ENCODE results near the gene SAG.

Gene SAG

GRCh38 chr2:233287871-233288270 is 19.7 kb upstream of the SAG start:
- TF ChIP-seq ZFX (IDR thresholded peaks at IDR 0.05; ENCODE audit: borderline replicate concordance) (no peak), CTCF (IDR thresholded peaks at IDR 0.05) (no peak)
- H3K27ac ChIP-seq: peak overlapping the region; percentile 93

- TF ChIP-seq ZFX (IDR thresholded peaks at IDR 0.05; ENCODE audit: borderline replicate concordance) (no peak), CTCF (IDR thresholded peaks at IDR 0.05) (no peak)
- peak overlapping the region; percentile 93 for H3K27ac ChIP-seq
Observed at GRCh38 chr2:233288663-233289062, 19.0 kb upstream of the SAG start.

- no peak for TF ChIP-seq ZFX (IDR thresholded peaks at IDR 0.05; ENCODE audit: borderline replicate concordance)
- no peak for TF ChIP-seq CTCF (IDR thresholded peaks at IDR 0.05)
- peak overlapping the region; percentile 93 for H3K27ac ChIP-seq
Observed at GRCh38 chr2:233289648-233290047, 18.0 kb upstream of the SAG start.

GRCh38 chr2:233290051-233290845 is 17.4 kb upstream of the SAG start:
- TF ChIP-seq ZFX (IDR thresholded peaks at IDR 0.05; ENCODE audit: borderline replicate concordance) (no peak), CTCF (IDR thresholded peaks at IDR 0.05) (no peak)
- peak overlapping the region; percentile 93 for H3K27ac ChIP-seq

- TF ChIP-seq ZFX (IDR thresholded peaks at IDR 0.05; ENCODE audit: borderline replicate concordance): no peak
- TF ChIP-seq CTCF (IDR thresholded peaks at IDR 0.05): no peak
- H3K27ac ChIP-seq: no peak overlapping the region
Observed at GRCh38 chr2:233295891-233296290, 11.7 kb upstream of the SAG start.

GRCh38 chr2:233297076-233297475 is 10.5 kb upstream of the SAG start:
- TF ChIP-seq CTCF (IDR thresholded peaks at IDR 0.05) (no peak), ZFX (IDR thresholded peaks at IDR 0.05; ENCODE audit: borderline replicate concordance) (no peak)
- H3K27ac ChIP-seq: no peak overlapping the region

GRCh38 chr2:233300401-233300800 is 7.2 kb upstream of the SAG start:
- TF ChIP-seq CTCF (IDR thresholded peaks at IDR 0.05): no peak
- no peak for TF ChIP-seq ZFX (IDR thresholded peaks at IDR 0.05; ENCODE audit: borderline replicate concordance)
- no peak overlapping the region for H3K27ac ChIP-seq

Data from 22Rv1 (cell line).